Kidney epithelial cell (primary cell): ENCODE measurements around the gene CUX1. TPM values are rescaled to one million over a fixed set of nuclear protein-coding genes. Genes with fewer than 3 reads are reported as not detected.
A peak's percentile ranks its signal among the peaks of the same experiment; 100 is the strongest.

Experiments
- DNase-seq: peaks from one replicate; pipeline ENCODE4 v3.0.0-alpha.2; 2010; ENCODE audit warnings: low read depth
- H3K27me3 ChIP-seq: 2 replicates; pipeline ENCODE4 v1.6.0; 2011; ENCODE audit warnings: low read length; ENCODE audit not compliant: control insufficient read depth, insufficient read depth
- H3K36me3 ChIP-seq: 2 replicates; pipeline ENCODE4 v1.5.1; 2011; ENCODE audit warnings: low read length; ENCODE audit not compliant: control insufficient read depth, insufficient read depth
- H3K4me3 ChIP-seq: 2 replicates; pipeline ENCODE4 v1.5.1; 2011; ENCODE audit warnings: low read depth, mild to moderate bottlenecking, control low read depth, low read length
- total RNA-seq: library from RNA; depleted of rRNA; stranded (reverse); fragments of >200 nt; gene quantifications from 2 replicates; pipeline ENCODE4 v1.2.3, GENCODE V29; 2015
- TF ChIP-seq, protein P1 (sequence below): IDR thresholded peaks from 2 replicates; pipeline ENCODE4 v1.5.1; 2011; ENCODE audit warnings: mild to moderate bottlenecking, moderate library complexity, low read length, control low read depth, inconsistent platforms; ENCODE audit not compliant: insufficient read depth, poor library complexity, severe bottlenecking

CUX1 gene
- total RNA-seq, 1 donor from 2014 or later = 56.7 TPM

DNA sequence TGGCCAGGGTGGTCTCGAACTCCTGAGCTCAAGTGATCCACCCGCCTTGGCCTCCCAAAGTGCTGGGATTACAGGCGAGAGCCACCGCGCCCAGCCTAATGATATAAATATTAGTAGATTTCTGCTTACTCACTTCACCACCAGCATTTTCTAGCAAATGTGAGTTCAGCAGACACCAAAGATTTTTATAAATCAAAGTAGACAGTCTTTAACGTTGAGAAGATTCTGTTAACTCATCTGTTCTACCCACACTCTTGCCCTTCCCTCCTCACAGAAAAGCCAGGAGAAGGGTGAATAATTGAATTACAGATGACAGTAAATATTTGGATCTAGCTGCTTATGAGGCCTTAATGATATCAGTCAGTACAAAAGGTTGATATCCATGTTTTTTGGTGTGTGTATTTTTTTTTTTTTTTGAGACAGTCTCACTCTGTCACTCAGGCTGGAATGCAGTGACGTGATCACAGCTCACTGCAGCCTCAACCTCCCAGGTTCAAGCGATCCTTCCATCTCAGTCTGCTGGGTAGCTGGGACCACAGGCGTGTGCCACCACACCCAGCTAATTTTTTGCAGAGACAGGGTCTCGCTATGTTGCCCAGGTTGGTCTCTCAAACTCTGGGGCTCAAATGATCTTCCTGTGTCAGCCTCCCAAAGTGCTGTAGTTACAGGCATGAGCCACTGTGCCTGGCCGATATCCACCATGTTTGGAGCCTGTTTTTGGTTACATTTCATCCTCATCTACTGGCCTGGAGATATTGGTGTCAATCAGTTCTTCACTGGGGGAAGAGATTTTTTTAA lies 120.5 kb downstream of the CUX1 start:
- Histone ChIP-seq H3K27me3 (no peaks in the 10 kb centered on the region), H3K36me3 (no peaks in the 10 kb centered on the region), H3K4me3 (no peak overlapping the region)
- no peak for DNase-seq
- TF ChIP-seq, protein P1, sequence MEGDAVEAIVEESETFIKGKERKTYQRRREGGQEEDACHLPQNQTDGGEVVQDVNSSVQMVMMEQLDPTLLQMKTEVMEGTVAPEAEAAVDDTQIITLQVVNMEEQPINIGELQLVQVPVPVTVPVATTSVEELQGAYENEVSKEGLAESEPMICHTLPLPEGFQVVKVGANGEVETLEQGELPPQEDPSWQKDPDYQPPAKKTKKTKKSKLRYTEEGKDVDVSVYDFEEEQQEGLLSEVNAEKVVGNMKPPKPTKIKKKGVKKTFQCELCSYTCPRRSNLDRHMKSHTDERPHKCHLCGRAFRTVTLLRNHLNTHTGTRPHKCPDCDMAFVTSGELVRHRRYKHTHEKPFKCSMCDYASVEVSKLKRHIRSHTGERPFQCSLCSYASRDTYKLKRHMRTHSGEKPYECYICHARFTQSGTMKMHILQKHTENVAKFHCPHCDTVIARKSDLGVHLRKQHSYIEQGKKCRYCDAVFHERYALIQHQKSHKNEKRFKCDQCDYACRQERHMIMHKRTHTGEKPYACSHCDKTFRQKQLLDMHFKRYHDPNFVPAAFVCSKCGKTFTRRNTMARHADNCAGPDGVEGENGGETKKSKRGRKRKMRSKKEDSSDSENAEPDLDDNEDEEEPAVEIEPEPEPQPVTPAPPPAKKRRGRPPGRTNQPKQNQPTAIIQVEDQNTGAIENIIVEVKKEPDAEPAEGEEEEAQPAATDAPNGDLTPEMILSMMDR = no peak

GRCh38 chr7:101939136-101939695 lies 121.8 kb downstream of the CUX1 start:
- Histone ChIP-seq H3K27me3 (no peaks in the 10 kb centered on the region), H3K36me3 (no peaks in the 10 kb centered on the region), H3K4me3 (no peak overlapping the region)
- TF ChIP-seq, protein P1 = no peak
- DNase-seq = no peak

- TF ChIP-seq, protein P1 = no peak
- Histone ChIP-seq H3K27me3 (no peaks in the 10 kb centered on the region), H3K36me3 (no peaks in the 10 kb centered on the region), H3K4me3 (no peak overlapping the region)
- no peak for DNase-seq
These were observed 122.7 kb downstream of the CUX1 start for GRCh38 chr7:101940151-101940550.

GRCh38 chr7:101940830-101941229 lies 123.4 kb downstream of the CUX1 start:
- no peaks in the 10 kb centered on the region for H3K27me3 ChIP-seq
- no peaks in the 10 kb centered on the region for H3K36me3 ChIP-seq
- no peak for DNase-seq
- TF ChIP-seq, protein P1 = no peak
- no peak overlapping the region for H3K4me3 ChIP-seq

GRCh38 chr7:101941481-101942383 lies 124.3 kb downstream of the CUX1 start:
- no peaks in the 10 kb centered on the region for H3K27me3 ChIP-seq
- no peaks in the 10 kb centered on the region for H3K36me3 ChIP-seq
- peak; percentile 58 for DNase-seq
- TF ChIP-seq, protein P1 = no peak
- H3K4me3 ChIP-seq = no peak overlapping the region
